Fibroblast of skin of left quadriceps (primary cell): ENCODE data around the gene ALG8.
"Not testable (repeated sequence)": the region's sequence is repeated elsewhere in the genome, so short reads cannot be mapped to it uniquely, and the experiment has no call there.

Source experiments
- DNase-seq, 2 experiments: peaks; one replicate each; pipeline ENCODE4 v3.0.0-alpha.2; 2013; ENCODE audit warnings: low read depth in 2 of 2

The ALG8 gene

GRCh38 chr11:78071717-78072116 lies 67.7 kb downstream of the ALG8 start:
- no peak for DNase-seq

- no peak for DNase-seq
These were observed 68.8 kb downstream of the ALG8 start for GRCh38 chr11:78070621-78071020.

DNA sequence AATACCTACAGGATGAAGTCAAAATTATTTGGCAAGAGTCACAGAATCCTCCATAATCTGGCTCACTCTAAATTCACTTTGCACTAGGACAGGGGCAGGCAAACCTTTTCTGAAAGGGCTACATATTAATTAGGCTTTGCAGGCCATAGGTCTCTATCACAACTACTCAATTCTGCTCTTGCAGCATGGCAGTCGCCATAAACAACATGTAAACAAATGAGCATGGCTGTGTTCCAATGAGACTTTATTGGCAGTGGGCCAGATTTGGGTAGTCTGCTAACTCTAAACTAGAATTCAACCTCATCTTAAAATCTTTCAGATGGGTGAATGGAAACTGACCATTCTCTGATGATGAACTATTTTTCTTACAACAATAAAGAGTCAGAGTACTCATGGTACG lies 70.0 kb downstream of the ALG8 start:
- DNase-seq = no peak

DNA sequence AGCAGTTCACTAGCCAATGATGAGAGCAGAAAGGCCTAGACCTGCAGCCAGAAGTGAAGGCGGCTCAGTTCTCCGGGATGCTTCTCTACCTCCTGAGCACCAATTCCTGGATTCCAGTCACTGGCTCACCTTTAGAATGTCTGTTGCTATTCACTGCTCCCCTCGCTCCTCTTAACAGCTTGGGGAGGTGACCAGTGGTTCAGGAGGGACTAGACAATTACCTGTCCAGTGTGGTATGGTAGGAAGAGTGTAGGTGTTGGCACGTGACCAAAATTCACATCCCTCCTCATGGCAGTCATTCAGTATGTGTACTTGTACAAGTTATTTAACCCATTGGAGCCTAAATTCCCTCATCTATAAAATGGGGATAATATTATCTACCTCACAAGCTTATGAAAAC lies 71.7 kb downstream of the ALG8 start:
- DNase-seq = no peak

- no peak for DNase-seq
These were observed 73.0 kb downstream of the ALG8 start for GRCh38 chr11:78066471-78066870.

GRCh38 chr11:78065203-78065602 lies 74.2 kb downstream of the ALG8 start:
- no peak for DNase-seq

DNA sequence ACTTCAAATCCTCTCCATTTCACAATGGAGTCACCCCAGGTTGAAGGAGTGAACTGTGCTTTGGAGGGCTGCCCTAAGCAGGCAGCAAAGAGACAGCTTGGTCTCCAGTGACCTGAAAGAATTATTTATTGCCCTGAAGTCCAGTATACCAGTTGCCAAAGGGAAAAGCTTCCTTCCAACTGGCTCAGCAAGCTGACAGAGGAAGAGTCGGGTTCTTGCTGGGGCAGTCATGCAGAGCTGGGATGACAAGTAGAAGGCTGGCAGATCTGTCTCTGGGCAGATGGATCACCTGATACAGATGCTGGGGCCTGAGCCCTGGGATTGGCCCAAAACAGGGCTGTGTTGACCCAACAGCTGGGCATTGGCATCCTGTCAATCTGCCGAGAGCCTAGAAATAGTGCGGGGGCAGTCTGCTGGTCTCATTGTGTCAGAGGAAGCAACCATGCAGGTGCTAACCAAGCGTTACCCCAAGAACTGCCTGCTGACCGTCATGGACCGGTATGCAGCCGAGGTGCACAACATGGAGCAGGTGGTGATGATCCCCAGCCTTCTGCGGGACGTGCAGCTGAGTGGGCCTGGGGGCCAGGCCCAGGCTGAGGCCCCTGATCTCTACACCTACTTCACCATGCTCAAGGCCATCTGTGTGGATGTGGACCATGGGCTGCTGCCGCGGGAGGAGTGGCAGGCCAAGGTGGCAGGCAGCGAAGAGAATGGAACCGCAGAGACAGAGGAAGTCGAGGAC lies 75.8 kb downstream of the ALG8 start, which contains the start of gene THRSP:
Gene THRSP, plus strand, starts transcription at position 422 of the 742 bp plus-strand sequence. Its CDS starts 21 bp downstream, at position 443.
- no peak for DNase-seq

DNA sequence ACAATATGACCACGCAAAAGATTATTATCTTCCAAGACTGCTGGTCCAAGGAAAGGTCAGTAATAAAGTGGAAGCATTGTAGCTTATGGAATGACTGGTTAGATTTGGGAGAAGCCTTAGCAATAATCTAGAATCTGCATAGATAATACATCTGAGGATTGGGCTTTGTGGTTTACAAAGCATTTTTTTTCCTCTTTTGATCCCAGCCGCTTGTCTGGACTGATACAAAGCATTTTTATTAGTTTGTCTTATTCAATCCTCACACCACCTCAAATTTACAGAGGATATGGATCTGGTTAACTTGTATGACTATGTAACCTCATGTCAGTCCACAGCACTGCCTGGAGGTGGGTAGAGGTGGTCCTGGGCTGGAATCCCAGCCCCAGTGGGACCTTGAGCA lies 76.8 kb downstream of the ALG8 start:
- DNase-seq = no peak

DNA sequence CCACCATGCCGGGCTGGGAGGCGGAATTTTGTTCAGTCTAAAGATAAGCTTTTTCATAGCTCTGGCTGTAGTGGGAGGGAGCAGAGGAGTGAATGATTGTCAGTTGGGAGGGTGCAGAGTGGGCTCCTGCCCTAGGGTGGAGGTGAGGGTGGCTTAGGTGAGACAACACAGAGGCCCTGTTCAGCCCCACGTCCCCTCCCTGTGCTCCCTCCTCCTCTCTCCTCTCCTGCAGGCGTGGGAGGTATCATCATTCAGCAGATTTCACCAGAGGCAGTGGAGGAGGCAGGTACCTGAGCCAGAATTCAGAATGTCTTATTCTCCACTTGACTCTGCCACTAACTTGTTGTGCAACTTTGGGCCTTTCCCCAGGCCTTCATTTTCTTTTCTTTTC lies 77.5 kb downstream of the ALG8 start:
- DNase-seq = no peak

DNA sequence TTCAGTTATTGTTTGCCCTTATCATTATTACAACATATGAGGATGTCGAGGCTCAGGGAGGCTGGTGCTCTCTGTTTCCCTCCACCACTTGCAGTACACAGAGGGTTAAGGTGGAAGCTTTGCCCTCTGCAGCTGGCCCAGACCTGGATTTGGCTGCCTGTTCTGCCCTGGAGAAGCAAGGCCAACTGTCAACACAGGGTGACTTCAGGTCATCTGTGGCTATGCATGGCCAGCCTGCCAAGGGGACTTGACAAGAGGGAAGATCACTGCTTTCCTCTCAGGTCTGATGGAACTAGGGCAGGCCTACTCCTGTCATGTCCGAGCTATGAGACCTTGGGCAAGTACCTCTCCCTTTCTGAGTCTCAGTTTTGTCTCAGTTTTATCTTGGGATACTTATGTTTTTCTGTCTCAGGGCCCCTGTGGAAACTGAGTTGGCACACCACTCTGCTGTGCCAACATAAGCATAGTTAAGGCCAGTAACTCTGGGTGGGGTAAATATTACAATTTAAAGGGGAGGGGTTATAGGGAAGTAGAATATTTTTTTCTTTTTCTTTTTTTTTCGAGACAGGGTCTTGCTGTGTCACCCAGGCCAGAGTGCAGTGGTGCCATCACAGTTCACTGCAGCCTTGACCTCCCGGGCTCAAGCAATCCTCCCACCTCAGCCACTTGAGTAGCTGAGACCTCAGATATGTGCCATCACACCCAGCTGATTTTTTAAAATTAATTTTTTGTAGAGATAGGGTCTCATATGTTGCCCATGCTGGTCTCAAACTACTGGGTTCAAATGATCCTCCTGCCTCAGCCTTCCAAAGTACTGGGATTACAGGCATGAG lies 78.1 kb downstream of the ALG8 start:
- no peak for DNase-seq

DNA sequence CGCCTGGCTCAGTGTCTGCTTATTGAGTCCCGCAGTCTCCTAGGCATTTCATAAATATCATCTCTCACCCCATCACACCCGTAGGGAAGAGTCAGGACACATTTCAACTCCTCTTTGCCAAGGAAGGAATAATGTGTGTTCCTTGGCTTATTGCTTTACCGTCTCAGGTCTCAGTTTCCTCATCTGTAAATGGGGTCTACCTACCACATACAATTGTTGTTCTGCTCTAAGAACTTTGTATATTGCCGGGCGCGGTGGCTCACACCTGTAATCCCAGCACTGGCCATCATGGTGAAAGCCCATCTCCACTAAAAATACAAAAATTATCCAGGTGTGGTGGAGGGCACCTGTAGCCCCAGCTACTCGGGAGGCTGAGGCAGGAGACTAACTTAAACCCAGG lies 78.9 kb downstream of the ALG8 start:
- no peak for DNase-seq

GRCh38 chr11:78059749-78060328 lies 79.6 kb downstream of the ALG8 start:
- not testable (repeated sequence) for DNase-seq

GRCh38 chr11:78057462-78058055 lies 81.9 kb downstream of the ALG8 start:
- DNase-seq = no peak

GRCh38 chr11:78056093-78056492 lies 83.3 kb downstream of the ALG8 start:
- no peak for DNase-seq

- DNase-seq = no peak
These were observed 84.5 kb downstream of the ALG8 start for GRCh38 chr11:78054971-78055370.

DNA sequence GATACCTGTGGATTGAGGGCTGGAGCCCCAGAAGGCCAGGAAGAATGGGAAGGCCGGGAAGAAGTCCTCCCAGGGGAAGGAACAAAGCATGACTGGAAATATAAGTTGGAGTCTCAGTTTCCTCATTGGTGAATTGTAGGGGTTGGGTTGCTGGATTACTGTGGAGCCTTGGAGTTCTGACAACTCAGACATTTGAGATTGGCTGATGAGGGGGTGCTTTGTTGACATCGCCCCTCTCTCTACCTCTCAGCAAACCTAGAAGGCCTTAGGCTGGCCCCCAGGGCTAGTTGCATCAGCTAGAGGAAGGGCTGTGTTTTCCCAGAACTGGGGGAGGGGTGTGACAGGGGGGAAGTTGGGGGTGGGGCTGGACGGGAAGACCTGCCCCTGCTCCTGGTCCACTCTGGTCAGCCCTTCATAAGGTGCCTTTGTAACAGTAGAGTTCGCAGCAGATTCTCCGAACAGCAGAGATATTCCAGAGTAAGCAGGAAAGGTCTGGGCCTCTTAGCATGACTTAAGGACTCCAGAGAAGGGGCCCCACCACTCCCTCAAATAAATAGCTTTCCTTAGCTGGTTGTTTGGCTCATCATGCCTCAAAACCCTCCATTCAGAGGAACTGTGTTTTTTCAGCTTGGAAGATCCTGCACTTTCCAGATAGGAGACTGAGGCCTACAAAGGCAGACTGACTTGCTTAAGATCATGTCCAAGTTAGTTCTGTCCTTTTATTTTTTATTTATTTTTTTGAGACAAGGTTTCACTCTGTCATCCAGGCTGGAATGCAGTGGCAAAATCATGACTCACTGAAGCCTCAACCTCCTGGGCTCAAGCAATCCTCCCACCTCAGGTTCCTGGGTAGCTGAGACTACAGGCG lies 88.2 kb downstream of the ALG8 start:
- peak in 1 of 2 experiments; percentile 23 for DNase-seq
